ENCODE results near the gene TWSG1. TPM values are rescaled to one million over a fixed set of nuclear protein-coding genes. Genes with fewer than 3 reads are reported as not detected.
"Not testable (repeated sequence)": the region's sequence is repeated elsewhere in the genome, so short reads cannot be mapped to it uniquely, and the experiment has no call there.

TWSG1 gene
- polyA plus RNA-seq, 5 donors, result 60.2 to 99.0 (median 70.5) TPM

DNA sequence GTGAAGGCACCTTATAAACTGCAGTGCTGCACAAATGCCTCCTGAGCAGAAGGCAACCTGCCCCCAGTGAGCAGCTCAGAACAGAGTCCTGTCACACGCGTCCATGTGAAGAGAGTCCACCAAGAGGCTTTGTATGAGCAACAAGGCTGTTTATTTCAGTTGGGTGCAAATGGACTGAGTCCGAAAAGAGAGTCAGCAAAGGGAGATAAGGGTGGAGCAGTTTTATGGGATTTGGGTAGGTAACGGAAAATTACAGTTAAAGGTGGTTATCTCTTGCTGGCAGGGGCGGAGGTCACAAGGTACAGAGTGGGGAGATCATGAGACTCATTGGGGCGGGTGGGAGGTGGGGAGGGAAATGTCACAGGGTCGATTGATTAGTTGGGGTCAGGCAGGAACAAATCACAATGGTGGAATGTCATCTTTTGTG lies 87.3 kb downstream of the TWSG1 start:
- no peak for DNase-seq

DNA sequence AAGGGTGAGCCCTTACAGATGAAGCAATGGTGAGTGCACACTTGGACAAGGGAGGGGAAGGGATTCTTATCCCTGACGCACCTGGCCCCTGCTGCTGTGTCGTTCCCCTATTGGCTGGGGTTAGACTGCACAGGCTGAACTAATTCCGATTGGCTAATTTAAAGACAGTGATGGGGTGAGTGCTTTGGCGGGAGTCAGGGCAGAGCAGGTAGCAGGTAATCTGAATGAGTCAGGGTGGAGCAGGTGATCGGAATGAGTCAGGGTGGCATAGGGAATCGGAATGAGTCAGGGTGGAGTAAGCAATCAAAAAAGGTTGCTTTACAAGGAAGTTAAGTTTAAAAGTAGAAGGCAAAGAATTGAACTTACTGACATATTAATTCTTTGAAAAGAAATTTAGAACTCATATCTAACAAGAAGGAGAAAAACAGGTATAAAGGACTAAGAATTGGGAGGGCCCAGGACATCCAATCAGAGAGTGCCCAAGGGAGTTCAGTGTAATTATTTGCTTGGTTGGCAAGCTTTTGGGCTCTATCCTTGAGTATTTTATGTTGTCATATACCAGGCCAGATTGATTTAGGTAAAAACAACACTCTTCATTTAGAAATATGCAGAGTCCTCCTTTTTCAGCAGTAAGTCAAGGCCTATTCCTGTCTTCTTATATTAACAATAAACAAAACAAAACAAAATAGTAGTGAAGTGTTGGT lies 88.4 kb downstream of the TWSG1 start:
- no peak for DNase-seq

DNA sequence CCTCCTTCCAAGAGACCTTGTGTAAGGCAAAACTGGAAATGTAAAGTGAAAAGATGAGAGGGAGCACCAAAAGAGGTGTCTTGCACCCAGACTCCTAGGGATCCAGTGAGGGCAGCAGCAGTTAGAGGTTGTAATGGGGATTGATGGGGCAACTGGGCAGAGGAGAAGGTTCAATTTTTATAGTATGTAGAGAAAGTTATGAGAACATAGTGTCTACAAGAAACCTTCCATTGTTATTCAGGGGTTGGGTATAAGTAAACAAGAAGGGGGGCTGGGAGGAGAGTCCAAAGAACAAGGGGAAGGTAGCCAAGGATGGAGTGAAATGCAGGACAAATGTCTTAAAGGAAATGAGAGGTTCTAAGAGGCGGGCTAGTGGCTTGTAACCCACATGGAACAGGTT lies 89.1 kb downstream of the TWSG1 start:
- not testable (repeated sequence) for DNase-seq

DNA sequence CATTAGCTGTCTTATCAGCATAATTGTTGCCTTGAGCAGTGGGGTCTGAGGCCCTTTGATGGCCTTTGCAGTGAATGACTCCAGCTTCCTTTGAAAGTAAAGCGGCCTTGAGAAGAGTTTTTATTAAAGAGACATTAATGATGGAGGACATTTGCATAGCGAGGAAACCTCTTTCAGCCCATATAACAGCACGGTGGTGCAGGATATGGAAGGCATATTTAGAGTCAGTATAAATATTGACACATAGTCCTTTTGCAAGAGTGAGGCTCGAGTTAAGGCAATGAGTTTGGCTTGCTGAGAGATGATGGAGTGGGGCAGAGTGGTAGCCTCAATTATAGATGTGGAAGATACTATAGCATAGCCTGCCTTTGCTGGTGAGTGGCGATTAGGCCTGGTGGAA lies 89.7 kb downstream of the TWSG1 start:
- not testable (repeated sequence) for DNase-seq

DNA sequence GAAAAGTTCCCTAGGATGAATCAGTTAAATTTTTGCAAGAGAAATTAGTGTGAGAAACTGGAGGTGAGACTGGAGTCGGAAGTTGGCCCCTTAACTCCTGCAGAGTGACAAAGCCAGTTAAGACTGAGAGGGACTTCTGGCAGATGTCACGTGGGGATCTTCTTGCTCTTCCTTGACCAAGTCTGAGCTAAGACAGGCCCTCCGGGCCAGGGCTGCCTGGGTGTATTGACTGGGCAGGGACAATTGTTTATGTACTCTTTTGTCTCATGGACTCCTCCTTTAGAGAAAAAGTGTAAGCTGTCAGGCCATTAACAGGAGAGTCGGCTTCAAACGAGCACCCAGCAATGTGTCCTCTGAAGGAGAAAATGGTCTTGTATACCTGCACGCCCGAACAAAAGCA lies 92.2 kb downstream of the TWSG1 start:
- DNase-seq, result no peak

DNA sequence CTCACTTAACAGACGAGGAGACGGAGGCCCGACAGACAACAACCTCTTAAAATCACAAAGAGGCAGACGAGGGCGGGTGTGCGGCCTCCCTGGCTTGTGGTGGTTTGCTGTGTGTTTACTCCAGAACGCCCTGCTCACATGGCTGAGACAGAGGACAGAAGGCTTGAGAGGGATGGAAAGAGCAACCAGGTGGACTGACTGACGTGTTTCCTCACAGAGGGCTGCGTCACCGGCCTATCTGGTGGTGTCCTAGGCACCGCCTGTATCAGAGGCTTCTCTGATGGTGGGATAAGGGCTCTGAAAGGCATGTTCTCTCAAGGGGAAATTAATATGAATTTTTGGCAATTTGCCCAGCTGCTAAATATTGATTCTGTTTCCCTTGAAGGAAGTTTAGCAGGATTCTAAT lies 93.7 kb downstream of the TWSG1 start:
- DNase-seq, result no peak

DNA sequence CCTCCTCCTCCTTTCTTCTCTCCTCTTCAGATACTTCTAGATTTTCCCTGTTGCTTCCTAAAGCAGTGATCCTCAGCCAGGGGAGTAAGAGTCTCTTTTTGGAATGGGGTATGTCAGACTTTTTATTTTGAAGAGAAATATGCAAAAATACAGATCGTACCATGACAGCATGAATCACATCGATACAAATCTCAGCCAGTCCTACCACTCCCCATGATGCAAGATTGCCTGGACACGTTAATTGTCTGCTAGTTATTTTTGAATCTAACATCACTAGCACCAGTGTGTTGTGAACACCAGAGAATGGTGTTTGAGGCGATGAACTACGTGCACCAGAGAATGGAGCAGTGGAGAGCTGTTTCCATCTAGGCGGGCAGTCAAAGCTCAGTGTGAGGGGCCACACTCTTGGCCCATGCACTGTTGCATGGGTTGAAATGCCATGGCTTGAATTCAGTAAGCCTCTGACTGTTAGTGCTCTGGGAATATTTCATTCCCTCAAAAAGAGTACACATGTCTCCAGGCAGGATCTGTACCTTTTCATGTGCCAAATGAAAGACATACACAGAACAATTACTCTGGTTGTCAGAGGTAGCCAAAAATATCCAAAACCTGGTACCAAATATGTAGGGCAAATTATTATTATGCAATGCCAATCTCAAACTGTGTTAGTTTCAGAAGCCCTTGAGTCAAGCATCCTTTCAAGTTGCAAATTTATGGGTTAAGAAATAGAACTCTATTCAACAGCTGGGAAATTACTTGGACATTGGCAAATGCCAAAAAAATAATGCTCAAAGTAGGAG lies 94.5 kb downstream of the TWSG1 start:
- no peak for DNase-seq

DNA sequence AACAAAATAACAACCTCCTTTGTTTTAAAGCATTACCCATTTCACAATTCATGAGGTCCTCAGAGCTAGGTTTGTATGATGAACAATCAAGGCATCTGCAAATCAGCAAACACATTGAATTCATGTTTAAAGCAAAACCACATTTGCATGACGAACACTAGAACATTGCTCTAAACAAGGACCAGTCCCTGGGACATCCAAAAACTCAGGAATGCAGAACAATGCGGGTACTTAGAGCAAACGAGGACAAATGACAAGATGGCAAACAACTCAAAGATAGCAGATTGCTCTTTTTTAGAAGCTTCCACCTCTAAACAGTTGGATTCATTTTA lies 95.1 kb downstream of the TWSG1 start:
- no peak for DNase-seq

DNA sequence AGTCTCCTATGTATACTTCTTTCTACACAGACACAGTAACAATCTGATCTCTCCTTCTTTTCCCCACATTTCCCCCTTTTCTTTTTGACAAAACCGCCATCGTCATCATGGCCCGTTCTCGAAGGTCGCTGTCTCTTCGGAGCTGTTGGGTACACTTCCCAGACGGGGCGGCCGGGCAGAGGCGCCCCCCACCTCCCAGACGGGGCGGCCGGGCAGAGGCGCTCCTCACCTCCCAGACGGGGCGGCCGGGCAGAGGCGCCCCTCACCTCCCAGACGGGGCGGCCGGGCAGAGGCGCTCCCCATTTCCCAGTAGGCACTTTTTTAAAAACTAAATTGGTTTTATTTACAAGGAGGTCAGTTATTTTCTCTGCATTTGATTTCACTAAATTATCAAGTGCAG lies 95.7 kb downstream of the TWSG1 start:
- not testable (repeated sequence) for DNase-seq

DNA sequence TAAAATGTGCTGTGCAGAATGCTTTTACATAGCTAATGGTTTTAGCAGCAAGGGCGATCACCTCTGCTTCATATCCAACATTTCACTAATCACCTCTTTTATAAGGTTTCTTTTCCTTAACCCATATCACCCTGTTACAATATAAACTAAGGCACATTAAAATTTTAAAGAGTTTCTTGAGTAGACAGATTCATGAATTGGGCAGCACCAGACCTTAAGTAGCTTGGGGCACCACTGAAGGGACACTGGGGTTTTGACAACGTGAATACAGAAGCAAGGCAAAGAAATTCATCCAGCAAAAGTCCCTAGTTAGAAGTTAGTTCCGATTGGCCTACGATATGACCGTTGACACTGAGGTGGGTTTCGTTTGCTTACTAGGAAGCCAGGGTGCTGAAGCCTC lies 96.7 kb downstream of the TWSG1 start:
- DNase-seq, result no peak

DNA sequence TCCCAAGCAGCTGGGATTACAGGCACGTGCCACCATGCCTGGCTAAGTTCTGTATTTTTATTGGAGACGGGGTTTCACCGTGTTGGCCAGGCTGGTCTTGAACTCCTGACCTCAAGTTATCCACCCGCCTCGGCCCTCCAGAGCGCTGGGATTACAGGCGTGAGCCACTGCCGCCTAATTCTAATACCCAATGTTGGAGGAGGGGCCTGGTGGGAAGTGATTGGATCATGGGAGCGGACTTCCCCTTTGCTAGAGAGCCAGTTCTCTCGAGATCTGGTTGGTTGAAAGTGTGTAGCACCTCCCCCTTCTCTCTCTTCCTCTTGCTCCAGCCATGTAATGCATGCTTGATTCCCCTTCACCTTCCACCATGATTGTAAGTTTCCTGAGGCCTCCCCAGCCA lies 98.5 kb downstream of the TWSG1 start:
- DNase-seq, result not testable (repeated sequence)

DNA sequence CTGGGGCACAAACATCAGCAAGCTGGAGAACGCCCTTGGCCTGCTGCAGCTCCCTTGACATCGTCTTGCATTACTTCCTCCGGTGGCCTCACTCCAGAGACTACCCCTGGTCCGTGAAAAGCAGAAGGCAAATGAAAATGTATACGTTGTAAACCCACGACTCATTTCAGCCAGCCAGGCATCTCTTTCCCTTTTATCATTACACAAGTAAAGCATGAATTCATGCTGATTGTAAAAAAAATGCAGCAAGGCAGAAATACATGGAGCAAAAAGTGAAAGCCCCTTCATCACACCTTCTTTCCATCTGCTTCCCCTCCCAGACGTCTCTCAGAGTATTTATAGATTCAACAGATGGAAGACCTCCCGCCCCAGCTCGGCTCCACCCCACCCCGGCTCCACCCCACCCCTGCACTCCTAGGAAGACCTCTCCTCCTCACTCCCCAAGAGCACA lies 99.1 kb downstream of the TWSG1 start:
- DNase-seq, result peak; percentile 57 to 68

DNA sequence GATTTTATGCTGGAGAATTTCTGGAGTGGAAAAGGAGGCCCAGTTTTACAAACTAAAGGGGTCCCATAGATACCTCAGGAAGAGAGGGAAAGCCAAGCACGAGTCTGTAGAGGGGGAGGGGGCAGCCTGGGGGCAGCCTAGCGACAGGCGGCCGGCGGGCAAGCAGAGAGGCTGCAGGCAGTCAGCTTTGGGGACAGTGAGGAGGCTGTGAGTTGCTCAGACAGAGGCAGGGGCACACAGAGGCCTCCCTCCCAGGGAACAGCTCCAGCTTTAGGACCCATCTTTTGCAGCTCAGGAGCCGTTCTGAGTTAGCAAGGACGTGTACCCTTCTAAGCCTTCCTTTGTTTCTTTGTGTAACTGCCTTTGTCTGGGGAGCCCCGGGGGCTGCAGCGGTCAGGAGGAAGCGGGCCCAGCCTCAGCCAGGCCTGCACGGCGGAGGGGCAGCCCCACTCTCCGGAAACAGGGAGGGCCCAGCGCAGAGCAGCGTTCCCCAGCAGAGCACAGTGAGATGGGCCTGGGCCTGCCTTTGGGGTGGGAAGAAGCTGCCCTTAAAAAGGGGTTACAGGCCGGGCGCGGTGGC lies 99.6 kb downstream of the TWSG1 start:
- no peak for DNase-seq

DNA sequence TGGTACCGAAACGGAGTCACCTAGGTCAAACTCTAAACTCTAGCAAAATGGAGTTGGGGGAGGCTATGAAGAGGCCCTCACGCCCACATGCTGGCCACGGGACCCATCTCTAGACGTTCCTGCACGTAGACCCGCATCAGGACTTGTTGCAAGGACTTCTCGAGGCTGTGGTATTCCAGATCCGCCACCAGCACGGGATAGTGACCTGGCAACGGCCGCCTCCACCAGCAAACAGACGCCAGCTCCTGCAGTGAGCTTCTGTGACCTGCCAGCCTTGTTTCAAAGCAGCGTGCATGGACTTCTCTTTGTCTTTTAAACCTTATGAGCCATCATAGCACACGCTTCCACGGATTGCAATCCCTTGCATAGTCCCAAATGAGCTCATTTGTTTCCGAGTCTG lies 100.5 kb downstream of the TWSG1 start:
- DNase-seq, result no peak

DNA sequence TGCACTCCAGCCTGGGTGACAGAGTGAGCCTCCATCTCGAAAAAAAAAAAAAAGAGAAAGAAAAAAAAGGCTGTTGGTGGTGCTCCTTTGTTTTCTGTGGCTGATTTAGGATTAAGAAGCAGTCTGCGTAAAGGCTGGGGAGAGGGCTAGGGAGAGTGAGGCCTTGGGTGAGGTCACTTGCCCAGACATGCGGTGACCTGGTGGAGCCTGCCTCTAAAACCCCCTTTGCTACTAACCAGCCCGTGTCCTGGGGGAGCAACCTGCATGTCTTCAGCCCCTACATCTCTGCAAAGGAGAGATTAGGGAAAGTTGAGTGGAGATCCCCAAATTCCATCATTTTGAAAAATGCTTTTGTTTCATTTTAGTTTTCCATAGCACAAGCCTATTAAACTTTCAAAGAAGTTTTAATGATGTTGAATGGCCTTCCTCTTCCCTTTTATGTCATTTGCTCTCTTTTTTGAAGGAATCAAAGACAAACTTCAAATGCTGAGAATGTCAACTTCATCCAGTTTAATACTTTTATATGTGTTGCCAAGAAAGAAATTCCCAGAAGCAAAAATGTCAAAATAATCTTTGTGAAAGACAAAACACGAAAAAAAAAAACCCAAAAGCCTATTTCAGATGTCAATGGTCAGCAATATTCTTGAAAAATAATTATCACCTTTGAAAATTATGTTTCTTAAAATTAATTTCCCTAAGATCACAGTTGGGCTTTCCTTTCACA lies 101.8 kb downstream of the TWSG1 start:
- no peak for DNase-seq

DNA sequence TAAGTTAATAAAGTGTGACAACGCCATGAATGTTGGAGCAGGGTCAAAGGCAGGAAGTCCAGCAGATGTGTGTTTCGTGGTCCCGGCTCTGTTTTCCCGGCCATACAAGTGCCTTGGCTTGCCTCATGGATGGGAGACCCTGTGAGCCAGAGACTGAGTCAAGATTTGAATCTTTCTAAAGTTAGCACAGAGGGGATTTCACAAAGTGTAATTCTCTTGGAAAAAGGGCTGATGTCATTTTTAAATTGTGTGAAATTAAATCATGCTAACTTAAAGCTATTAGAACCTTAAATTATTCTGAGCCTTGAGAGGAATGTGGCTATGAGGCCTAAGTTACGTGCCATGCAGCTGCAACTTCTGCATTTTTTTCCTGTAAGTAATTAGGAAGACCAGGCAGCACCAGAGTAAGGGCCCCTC lies 102.5 kb downstream of the TWSG1 start:
- DNase-seq, result peak; percentile 65 to 71

DNA sequence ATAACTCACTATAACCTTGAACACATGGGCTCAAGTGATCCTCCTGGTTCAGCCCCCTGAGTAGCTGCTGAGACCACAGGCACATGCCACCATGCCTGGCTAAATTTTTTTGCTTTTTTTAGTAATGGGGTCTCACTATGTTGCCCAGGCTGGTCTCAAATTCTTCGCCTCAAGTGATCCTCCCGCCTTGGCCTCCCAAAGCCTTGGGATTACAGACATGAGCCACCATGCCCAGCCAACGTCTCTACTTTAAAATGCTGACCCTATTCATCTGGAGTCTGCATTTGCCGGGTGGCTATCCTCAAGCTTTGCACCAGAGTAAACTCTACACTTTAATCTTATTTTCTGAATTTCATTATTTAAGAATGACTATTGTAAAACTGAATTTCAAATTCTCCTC lies 103.1 kb downstream of the TWSG1 start:
- DNase-seq, result no peak

DNA sequence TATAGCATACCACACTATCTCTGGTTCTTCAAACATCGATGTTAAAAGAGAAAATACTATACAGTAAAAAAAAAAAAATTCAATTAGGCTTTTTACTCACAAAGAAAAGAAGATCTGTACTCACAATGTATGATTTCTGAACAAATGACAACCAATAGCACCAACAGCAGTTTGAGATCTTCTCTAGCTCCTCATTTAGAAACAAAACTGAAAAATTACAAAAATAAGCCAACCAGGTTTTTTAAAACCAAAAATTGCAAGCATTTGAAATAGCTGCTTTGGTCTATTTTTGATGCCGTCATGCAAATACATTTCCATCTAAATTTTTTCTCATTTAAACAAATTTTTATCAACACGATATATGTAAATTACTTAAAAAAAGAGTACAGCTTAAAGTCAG lies 106.5 kb downstream of the TWSG1 start:
- DNase-seq, result no peak

DNA sequence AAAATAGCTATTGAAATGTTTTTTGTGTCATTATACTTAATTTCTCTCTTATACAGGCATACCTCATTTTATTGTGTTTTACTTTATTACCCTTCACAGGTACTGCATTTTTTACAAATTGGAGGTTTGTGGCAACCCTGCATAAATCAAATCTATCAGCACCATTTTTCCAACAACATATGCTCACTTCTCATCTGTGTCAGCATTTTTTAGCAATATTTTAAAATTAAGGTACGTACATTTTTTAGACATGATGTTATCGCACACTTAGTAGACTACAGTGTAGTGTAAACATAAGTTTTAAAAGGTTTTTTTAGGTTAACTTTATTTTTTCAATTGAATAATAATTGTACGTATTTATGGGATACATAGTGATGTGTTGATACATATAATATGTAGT lies 110.0 kb downstream of the TWSG1 start:
- no peak for DNase-seq

DNA sequence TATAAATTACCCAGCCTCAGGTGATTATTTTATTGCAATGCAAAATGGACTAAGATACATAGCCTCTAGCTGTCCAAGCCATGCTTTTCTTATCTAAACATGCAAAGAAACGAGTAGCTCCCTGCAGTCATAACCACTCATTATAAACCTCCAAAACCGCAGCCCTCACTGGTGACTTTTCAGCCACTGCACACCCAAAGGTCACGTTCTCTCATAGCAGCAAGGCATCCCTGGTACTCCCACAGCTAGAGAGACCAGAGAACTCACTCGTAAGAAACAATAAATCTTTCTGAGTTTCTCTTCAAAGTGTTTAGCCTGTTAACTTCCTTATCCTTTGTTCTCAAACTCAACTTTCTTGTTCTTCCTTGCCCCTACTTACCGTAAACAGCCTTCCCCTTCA lies 112.3 kb downstream of the TWSG1 start:
- DNase-seq, result no peak

DNA sequence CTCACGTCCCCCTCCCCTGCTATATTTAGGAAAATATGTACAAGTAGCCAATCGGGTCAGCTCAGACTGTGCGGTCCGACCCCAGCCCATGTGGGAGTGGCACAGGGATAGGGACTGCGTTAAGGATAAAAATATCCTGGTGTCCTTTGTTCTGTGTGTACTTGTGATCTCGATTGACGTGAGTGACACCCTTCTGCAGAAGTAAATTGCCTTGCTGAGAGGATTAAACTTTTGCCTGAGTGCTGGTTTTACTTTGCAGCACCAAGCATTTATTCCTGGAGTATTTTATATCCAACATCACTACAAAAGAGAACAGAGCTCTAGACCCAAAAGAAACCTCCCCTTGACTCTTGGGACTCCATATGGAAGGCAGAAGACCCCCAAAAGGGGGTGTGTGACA lies 112.8 kb downstream of the TWSG1 start:
- DNase-seq, result no peak

Measured in right lung (tissue), 5 donors.